H1 (cell line): ENCODE measurements around the gene EYA2. TPM values are rescaled to one million over a fixed set of nuclear protein-coding genes. Genes with fewer than 3 reads are reported as not detected.

Experiments
- CTCF ChIA-PET: fragments of 300-600 bp; sonication (Branson Sonifier 250); formaldehyde crosslinking; loops from one replicate; lab custom pipeline; 2021; ENCODE audit not compliant: partially characterized antibody; lab: Charles Lee
- POLR2A ChIA-PET: fragments of 300-600 bp; sonication (Branson Sonifier 250); formaldehyde crosslinking; loops from one replicate; lab custom pipeline; 2021; ENCODE audit warnings: inconsistent platforms; ENCODE audit not compliant: partially characterized antibody; lab: Charles Lee
- DNase-seq, 2 experiments: peaks; one replicate each; pipeline versions ENCODE4 v3.0.0 to v3.0.0-alpha.2; 2010 to 2022; ENCODE audit warnings: low spot score in 2 of 2, low read depth in 1 of 2, mixed read lengths in 1 of 2
- FAIRE-seq: peaks from 2 replicates; lab custom pipeline; 2011; peaks lifted over from hg19 to GRCh38; lab: Jason Lieb, UNC
- H2AFZ ChIP-seq: 2 replicates; pipeline ENCODE4 v1.8.1; 2012; ENCODE audit warnings: low read length, inconsistent platforms
- H2AK5ac ChIP-seq: 2 replicates; pipeline ENCODE4 v1.6.1; 2013; ENCODE audit warnings: low read depth, low read length
- H2BK120ac ChIP-seq: replicated peaks from 2 replicates; pipeline ENCODE3; 2013; ENCODE audit warnings: low read depth, low read length, inconsistent platforms
- H2BK12ac ChIP-seq: 2 replicates; pipeline ENCODE4 v1.6.1; 2013; ENCODE audit warnings: low read depth, low read length
- H2BK15ac ChIP-seq: 2 replicates; pipeline ENCODE4 v1.6.1; 2013; ENCODE audit warnings: low read length
- H2BK20ac ChIP-seq: 2 replicates; pipeline ENCODE4 v1.6.1; 2013; ENCODE audit warnings: low read length
- H2BK5ac ChIP-seq: 2 replicates; pipeline ENCODE4 v1.6.1; 2013; ENCODE audit warnings: low read depth, low read length
- H3K14ac ChIP-seq: 2 replicates; pipeline ENCODE4 v1.6.1; 2013; ENCODE audit warnings: inconsistent platforms; ENCODE audit not compliant: insufficient read length
- H3K18ac ChIP-seq: 2 replicates; pipeline ENCODE4 v1.6.1; 2013; ENCODE audit warnings: low read length; ENCODE audit errors: extremely low read depth
- H3K23ac ChIP-seq: 2 replicates; pipeline ENCODE4 v1.6.1; 2013; ENCODE audit warnings: inconsistent platforms; ENCODE audit not compliant: insufficient read length
- H3K23me2 ChIP-seq: 2 replicates; pipeline ENCODE4 v1.6.1; 2013; ENCODE audit warnings: low read depth, low read length
- H3K27ac ChIP-seq: 2 replicates; pipeline ENCODE4 v1.6.1; 2011; ENCODE audit warnings: low read depth, low read length, inconsistent platforms
- H3K27me3 ChIP-seq, 4 experiments: replicated peaks in 1 of 4; 1 replicate in 1 of 4; 2 replicates in 3 of 4; pipeline versions ENCODE4 v1.6.1 to v1.8.1; 2011 to 2013; ENCODE audit warnings: low read length in 3 of 4, mild to moderate bottlenecking in 3 of 4, inconsistent platforms in 2 of 4, mixed read lengths in 2 of 4, moderate library complexity in 1 of 4; ENCODE audit not compliant: control insufficient read depth in 3 of 4, insufficient read depth in 3 of 4; ENCODE audit errors: extremely low read depth in 1 of 4
- H3K36me3 ChIP-seq, 4 experiments: 2 replicates each; pipeline versions ENCODE4 v1.6.1 to v1.8.1; 2011 to 2013; ENCODE audit warnings: mild to moderate bottlenecking in 4 of 4, low read length in 3 of 4, moderate library complexity in 2 of 4, control low read depth in 1 of 4, inconsistent platforms in 1 of 4; ENCODE audit not compliant: insufficient read depth in 4 of 4, control insufficient read depth in 2 of 4
- H3K4ac ChIP-seq: replicated peaks from 2 replicates; pipeline ENCODE3; 2013; ENCODE audit warnings: low read length, low read depth, mixed read lengths, inconsistent platforms; ENCODE audit not compliant: insufficient read length
- H3K4me1 ChIP-seq, 4 experiments: replicated peaks in 1 of 4; 1 replicate in 1 of 4; 2 replicates in 3 of 4; pipeline versions ENCODE4 v1.6.1 to v1.8.1; 2011 to 2013; ENCODE audit warnings: low read length in 3 of 4, inconsistent platforms in 2 of 4, mixed read lengths in 1 of 4; ENCODE audit not compliant: insufficient read depth in 4 of 4, control insufficient read depth in 3 of 4
- H3K4me2 ChIP-seq, 2 experiments: 2 replicates each; pipeline versions ENCODE4 v1.6.1 to v1.8.1; 2011 to 2013; ENCODE audit warnings: low read depth in 2 of 2, low read length in 2 of 2, control low read depth in 1 of 2, inconsistent platforms in 1 of 2, mild to moderate bottlenecking in 1 of 2; ENCODE audit not compliant: insufficient read depth in 1 of 2
- H3K4me3 ChIP-seq, 4 experiments: fragments of 200-600, 300-600 bp in 1 of 4; sonication (generic), shearing (Covaris generic), sonication (Bioruptor Twin) in 1 of 4; 2 replicates each; pipeline versions ENCODE4 v1.5.1 to v1.8.1; 2011 to 2016; ENCODE audit warnings: low read length in 4 of 4, low read depth in 3 of 4, control low read depth in 2 of 4, inconsistent platforms in 2 of 4, mild to moderate bottlenecking in 2 of 4, mixed read lengths in 1 of 4, moderate library complexity in 1 of 4; ENCODE audit not compliant: insufficient read depth in 2 of 4; ENCODE audit errors: extremely low read depth in 1 of 4
- H3K56ac ChIP-seq: replicated peaks from 2 replicates; pipeline ENCODE3; 2013; ENCODE audit warnings: low read depth, mild to moderate bottlenecking, mixed read lengths, low read length, inconsistent platforms; ENCODE audit not compliant: insufficient read length
- H3K79me1 ChIP-seq: 2 replicates; pipeline ENCODE4 v1.6.1; 2013; ENCODE audit warnings: low read depth, low read length, control low read depth
- H3K79me2 ChIP-seq, 2 experiments: 2 replicates each; pipeline versions ENCODE4 v1.6.1 to v1.8.1; 2012 to 2013; ENCODE audit warnings: low read length in 2 of 2, mild to moderate bottlenecking in 2 of 2, inconsistent platforms in 1 of 2; ENCODE audit not compliant: insufficient read depth in 2 of 2, control insufficient read depth in 1 of 2
- H3K9ac ChIP-seq, 4 experiments: replicated peaks in 1 of 4; 1 replicate in 1 of 4; 2 replicates in 3 of 4; pipeline versions ENCODE4 v1.6.1 to v1.8.1; 2011 to 2013; ENCODE audit warnings: low read depth in 3 of 4, low read length in 3 of 4, control low read depth in 2 of 4, mild to moderate bottlenecking in 2 of 4, moderate library complexity in 2 of 4, inconsistent platforms in 1 of 4; ENCODE audit errors: extremely low read depth in 1 of 4
- H3K9me3 ChIP-seq, 2 experiments: 2 replicates each; pipeline versions ENCODE4 v1.6.1 to v1.8.1; 2012 to 2013; ENCODE audit warnings: mild to moderate bottlenecking in 2 of 2, moderate library complexity in 2 of 2, control low read depth in 1 of 2, inconsistent platforms in 1 of 2, low read depth in 1 of 2, low read length in 1 of 2, mixed read lengths in 1 of 2; ENCODE audit not compliant: insufficient read depth in 2 of 2
- H4K20me1 ChIP-seq, 2 experiments: replicated peaks in 1 of 2; 2 replicates each; pipeline versions ENCODE3 to v1.8.1; 2011 to 2013; ENCODE audit warnings: inconsistent platforms in 2 of 2, low read length in 2 of 2, mild to moderate bottlenecking in 1 of 2; ENCODE audit not compliant: insufficient read depth in 2 of 2, control insufficient read depth in 1 of 2
- H4K5ac ChIP-seq: 2 replicates; pipeline ENCODE4 v1.6.1; 2013; ENCODE audit warnings: low read length, low read depth, mixed read lengths, inconsistent platforms; ENCODE audit not compliant: insufficient read length
- H4K8ac ChIP-seq: 2 replicates; pipeline ENCODE4 v1.8.0; 2013; ENCODE audit warnings: mild to moderate bottlenecking, moderate library complexity, low read length, inconsistent platforms; ENCODE audit not compliant: insufficient read depth; ENCODE audit errors: extremely low read depth
- H4K91ac ChIP-seq: replicated peaks from 2 replicates; pipeline ENCODE3; 2013; ENCODE audit warnings: low read length, mixed read lengths, inconsistent platforms; ENCODE audit not compliant: insufficient read length
- ASH2L ChIP-seq: fragments of 200-600, 300-600 bp; sonication (generic); IDR thresholded peaks from one replicate; pipeline ENCODE4 v1.7.1; 2017; ENCODE audit warnings: low read length
- BACH1 ChIP-seq: IDR thresholded peaks from 2 replicates; pipeline ENCODE4 v1.6.1; 2012; ENCODE audit warnings: low read length, improper control_type of control experiment
- GABPA ChIP-seq: IDR thresholded peaks from 2 replicates; pipeline ENCODE4 v1.6.1; 2011; ENCODE audit warnings: mild to moderate bottlenecking, low read length, moderate library complexity, borderline replicate concordance; ENCODE audit not compliant: insufficient read depth
- HDAC6 ChIP-seq: IDR thresholded peaks from one replicate; pipeline ENCODE4 v1.7.1; 2012; ENCODE audit warnings: low read depth, mild to moderate bottlenecking, inconsistent platforms, low read length, moderate library complexity
- MAX ChIP-seq: IDR thresholded peaks from 2 replicates; pipeline ENCODE4 v1.6.1; 2012; ENCODE audit warnings: inconsistent platforms
- NRF1 ChIP-seq: IDR thresholded peaks from 2 replicates; pipeline ENCODE4 v1.6.1; 2011; ENCODE audit warnings: mild to moderate bottlenecking, low read depth, low read length, improper control_type of control experiment
- SIRT6 ChIP-seq: IDR thresholded peaks from one replicate; pipeline ENCODE4 v1.7.1; 2012; ENCODE audit warnings: low read length, inconsistent platforms
- SP1 ChIP-seq: IDR thresholded peaks from 2 replicates; pipeline ENCODE4 v1.6.1; 2011; ENCODE audit warnings: low read depth, low read length
- TAF1 ChIP-seq: IDR thresholded peaks from 2 replicates; pipeline ENCODE4 v1.6.1; 2011; ENCODE audit warnings: mild to moderate bottlenecking, low read depth, low read length
- TBP ChIP-seq: IDR thresholded peaks from 2 replicates; pipeline ENCODE4 v1.6.1; 2011; ENCODE audit warnings: low read depth, low read length, improper control_type of control experiment
- WGBS, 2 experiments: shearing (Covaris generic) in 1 of 2; methylation state at CpG; one replicate each; pipeline versions ENCODE4 v1.1.6 to v1.1.7; 2013 to 2015; ENCODE audit warnings: low lambda C conversion rate in 2 of 2, mixed read lengths in 2 of 2, inconsistent platforms in 1 of 2, low coverage in 1 of 2, missing lambda C conversion rate in 1 of 2; ENCODE audit not compliant: insufficient replicate concordance in 2 of 2, insufficient coverage in 1 of 2, insufficient read length in 1 of 2; ENCODE audit errors: extremely low coverage in 1 of 2, missing lambda C conversion rate in 1 of 2; 5-methylcytosine and 5-hydroxymethylcytosine counted together
- polyA plus RNA-seq, 7 experiments: library from polyadenylated mRNA; depleted of rRNA in 3 of 7; stranded (reverse) in 5 of 7; unstranded in 2 of 7; fragments of >200 nt in 5 of 7; fragments of 200-250 nt in 2 of 7; gene quantifications; 1 replicate in 5 of 7; 2 replicates in 1 of 7; 4 replicates in 1 of 7; pipeline versions ENCODE4 v1.2.1 to v1.2.3, GENCODE V29; 2011 to 2013; ENCODE audit warnings: missing spikeins in 2 of 7, mixed read lengths in 2 of 7
- total RNA-seq: library from RNA; stranded (reverse); fragmentation: NEBNext Ultra II Directional; extraction: Animal tissue kit (Norgen Biotek cat#: 25700); gene quantifications from 2 replicates; pipeline ENCODE4 v1.2.1, GENCODE V29; 2021

Gene EYA2
- total and polyA plus RNA-seq, 2 of the 8 experiments (the other 6 are each of a cell fraction or from before 2014, with no cell fraction given), result 1.6 to 1.7 TPM

- peak overlapping the region; percentile 82 for H2AFZ ChIP-seq
- no peak overlapping the region for H3K23ac ChIP-seq
- H3K4ac ChIP-seq, result no peak overlapping the region
- no peak overlapping the region for H3K27ac ChIP-seq
- H3K4me3 ChIP-seq, result no peak overlapping the region
- no peak overlapping the region for H2BK12ac ChIP-seq
- no peaks in the 10 kb centered on the region for H3K36me3 ChIP-seq
- no peaks in the 10 kb centered on the region for H3K9me3 ChIP-seq
- no peaks in the 10 kb centered on the region for H4K20me1 ChIP-seq
- no peak overlapping the region for H2BK15ac ChIP-seq
- H3K4me2 ChIP-seq, result no peak overlapping the region
- ChIA-PET CTCF (interaction anchor here (1.2 to 3.5 kb wide), 5 partner anchors 22 to 380 kb away, joined by 3 to 14 read pairs (median 4); no protein-coding TSS in a partner anchor), POLR2A (interaction anchor here (0.7 kb wide), 1 partner anchor 8 kb away, joined by 3 read pairs; no protein-coding TSS in a partner anchor)
- no peak overlapping the region for H4K5ac ChIP-seq
- H3K27me3 ChIP-seq, result no peaks in the 10 kb centered on the region
- H3K18ac ChIP-seq, result no peak overlapping the region
- WGBS, 2 experiments, result 77% methylated on average over 6 of the region's 6 CpGs; no CpG with 5 or more reads in 1 of the 2 experiments
- TF ChIP-seq GABPA, result no peak
- TF ChIP-seq SIRT6, result no peak
- TF ChIP-seq MAX, result no peak
- no peak for TF ChIP-seq NRF1
- TF ChIP-seq TBP, result no peak
- no peak for TF ChIP-seq TAF1
- no peak for TF ChIP-seq ASH2L
- no peak for TF ChIP-seq SP1
- TF ChIP-seq HDAC6, result no peak
- no peak for TF ChIP-seq BACH1
- H3K14ac ChIP-seq, result no peak overlapping the region
- H3K79me1 ChIP-seq, result no peaks in the 10 kb centered on the region
- no peak overlapping the region for H2BK120ac ChIP-seq
- no peak overlapping the region for H4K91ac ChIP-seq
- no peak overlapping the region for H3K9ac ChIP-seq
- no peak overlapping the region for H2BK5ac ChIP-seq
- H3K56ac ChIP-seq, result no peak overlapping the region
- FAIRE-seq, result no peak
- H4K8ac ChIP-seq, result no peak overlapping the region
- DNase-seq, result no peak
- no peak overlapping the region for H2BK20ac ChIP-seq
- peaks cover 0 to 7% (median 2%) of the 10 kb centered on the region in 4 experiments; a peak in 4 of 7 replicates for H3K4me1 ChIP-seq
- no peaks in the 10 kb centered on the region for H3K23me2 ChIP-seq
- H2AK5ac ChIP-seq, result no peak overlapping the region
- no peaks in the 10 kb centered on the region for H3K79me2 ChIP-seq
Observed at GRCh38 chr20:47127999-47128398, 233.4 kb downstream of the EYA2 start.
